ENCODE results near the gene DNAJC7. TPM values are rescaled to one million over a fixed set of nuclear protein-coding genes. Genes with fewer than 3 reads are reported as not detected.
A peak's percentile ranks its signal among the peaks of the same experiment; 100 is the strongest.

DNAJC7 gene
- total and polyA plus RNA-seq, 9 of the 15 experiments (the other 6 are each of a cell fraction or from before 2014, with no cell fraction given): 85.8 to 262 (median 157) TPM

GRCh38 chr17:42041619-42042018, 24.4 kb upstream of the DNAJC7 start:
- Histone ChIP-seq H2AFZ (ENCODE audit: low read depth, low read length) (no peak overlapping the region), H3K9me3 (replicated peaks; ENCODE audit: control insufficient read depth, insufficient read depth, low read depth, low read length) (no peaks in the 10 kb centered on the region), H3K9me1 (ENCODE audit: control insufficient read depth, insufficient read depth, low read length) (no peaks in the 10 kb centered on the region), H3K4me2 (ENCODE audit: insufficient read depth, low read length) (no peak overlapping the region), H3K27ac (ENCODE audit: extremely low read depth, low read depth, low read length) (no peak overlapping the region), H3K4me3 (no peak overlapping the region), H4K20me1 (replicated peaks; ENCODE audit: control insufficient read depth, insufficient read depth, low read length) (no peaks in the 10 kb centered on the region), H3K79me2 (ENCODE audit: control insufficient read depth, insufficient read depth, low read length) (no peaks in the 10 kb centered on the region), H3K36me3 (ENCODE audit: control insufficient read depth, insufficient read depth, low read length) (no peaks in the 10 kb centered on the region), H3K9ac (ENCODE audit: insufficient read depth in 1 of 2, low read depth in 2 of 2, low read length in 2 of 2) (no peak overlapping the region), H3K4me1 (replicated peaks in 1 of 2; ENCODE audit: control insufficient read depth in 2 of 2, insufficient read depth in 2 of 2, low read length in 2 of 2) (peaks cover 0 to 22% of the 10 kb centered on the region in 2 experiments; a peak in 2 of 5 replicates), H3K27me3 (ENCODE audit: control insufficient read depth in 2 of 2, insufficient read depth in 2 of 2, low read length in 2 of 2) (no peaks in the 10 kb centered on the region)
- BruUV-seq (replicated peaks): no TSS peak
- POLR2A ChIA-PET: interaction anchor here (0.9 to 1.9 kb wide), 5 partner anchors 8 to 24 kb away, joined by 3 to 8 read pairs (median 4); partner anchors contain the start of gene DNAJC7
- intact Hi-C loops (cut with micrococcal nuclease): no loop called here
- CTCF ChIA-PET (ENCODE audit: low intra/inter-chr PET ratio): no interaction called here
- in situ Hi-C loops (cut with MboI): no loop called here
- ATAC-seq: peak; percentile 20
- no peak for DNase-seq (ENCODE audit: extremely low read depth in 1 of 4, low spot score in 3 of 4)
- no peak for FAIRE-seq
- peak; percentile 65 for TF ChIP-seq REST (IDR thresholded peaks at IDR 0.05; ENCODE audit: borderline replicate concordance)
- no peak for TF ChIP-seq REST (CRISPR knock-in tag; IDR thresholded peaks at IDR 0.05; ENCODE audit: low read depth)
- no peak for TF ChIP-seq ZEB2 (IDR thresholded peaks at IDR 0.05)
- 0 out of 2 replicates have a peak, but pooled peaks have one; percentile 28 for TF ChIP-seq EHMT2 (IDR thresholded peaks at IDR 0.05)
- TF ChIP-seq HMBOX1 (IDR thresholded peaks at IDR 0.05): peak; percentile 21; the same call in 1 of the 2 replicates
